Stimulated activated CD4-positive, alpha-beta T cell treated with anti-CD3 and anti-CD28 coated beads, TNF-alpha, amount 100 ng/mL, for 48 hours (primary cell): Measurements from ENCODE around the gene SRPK1.
A peak's percentile ranks its signal among the peaks of the same experiment; 100 is the strongest.
"Not testable (repeated sequence)": the region's sequence is repeated elsewhere in the genome, so short reads cannot be mapped to it uniquely, and the experiment has no call there.

Experiments
- DNase-seq, 3 donors: peaks; one replicate each; pipeline ENCODE4 v3.0.0-alpha.2; 2020; ENCODE audit warnings: low read depth in 3 of 3

Gene SRPK1

DNA sequence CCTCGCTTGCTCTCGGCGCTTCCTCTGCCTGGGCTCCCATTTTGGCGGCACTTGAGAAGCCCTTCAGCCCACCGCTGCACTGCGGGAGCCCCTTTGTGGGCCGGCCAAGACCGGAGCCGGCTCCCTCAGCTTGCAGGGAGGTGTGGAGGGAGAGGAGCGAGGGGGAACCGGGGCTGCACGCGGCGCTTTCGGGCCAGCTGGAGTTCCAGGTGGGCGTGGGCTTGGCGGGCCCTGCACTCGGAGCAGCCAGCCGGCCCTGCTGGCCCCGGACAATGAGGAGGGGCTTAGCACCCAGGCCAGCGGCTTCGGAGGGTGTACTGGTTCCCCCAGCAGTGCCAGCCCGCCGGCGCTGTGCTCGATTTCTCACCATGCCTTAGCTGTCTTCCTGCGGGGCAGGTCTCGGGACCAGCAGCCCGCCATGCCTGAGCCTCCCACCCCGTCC, 10.2 kb upstream of the SRPK1 start:
- no peak for DNase-seq

DNA sequence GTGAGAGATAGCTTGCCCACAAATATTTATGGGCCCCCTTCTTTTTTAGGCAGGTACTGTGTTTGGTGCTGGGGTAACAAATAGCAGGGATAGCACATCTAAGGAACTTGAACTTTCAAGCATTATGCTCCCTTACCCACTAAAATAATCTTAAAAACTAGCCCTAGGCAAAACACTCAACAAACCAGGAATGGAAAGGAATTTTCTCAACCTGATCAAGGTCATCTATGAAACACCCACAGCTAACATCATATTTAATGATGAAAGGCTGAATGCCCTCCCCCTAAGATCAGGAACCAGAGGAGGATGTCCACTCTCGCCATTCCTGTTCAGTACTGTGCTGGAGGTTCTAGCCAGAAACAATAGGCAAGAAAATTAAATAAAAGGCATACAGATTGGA, 8.7 kb upstream of the SRPK1 start:
- DNase-seq = no peak

DNA sequence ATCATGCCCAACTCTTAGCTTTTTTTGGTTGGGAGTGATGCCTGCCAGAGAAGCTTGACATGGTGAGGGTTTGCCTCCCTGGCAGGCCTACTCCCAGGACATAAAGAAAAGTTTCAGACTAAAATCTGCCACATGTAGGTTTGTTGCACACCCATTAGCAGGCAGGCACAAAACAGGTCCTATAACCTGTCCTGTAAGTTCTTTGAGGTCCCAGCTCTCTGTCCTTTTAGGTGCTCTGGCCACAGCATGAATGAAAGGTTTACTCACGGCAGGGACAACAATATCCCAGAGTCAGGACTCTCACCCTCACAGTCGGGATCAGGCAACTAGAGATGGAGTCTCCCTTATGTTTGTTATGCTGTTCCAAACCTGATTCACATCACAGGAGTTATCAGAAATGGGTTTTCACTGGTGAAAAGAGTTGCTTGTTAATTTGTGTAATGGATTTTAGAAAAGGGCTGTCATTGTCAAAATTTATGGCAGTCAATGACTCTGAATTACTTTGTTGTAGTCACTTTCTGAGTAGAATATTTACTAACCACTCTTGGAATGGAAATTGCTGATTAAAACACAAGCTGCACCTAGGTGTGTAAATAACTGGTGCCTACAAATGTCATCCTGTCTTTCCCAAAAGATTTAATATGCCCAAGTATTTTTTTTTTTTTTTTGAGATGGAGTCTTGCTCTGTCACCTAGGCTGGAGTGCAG, 5.8 kb upstream of the SRPK1 start:
- no peak for DNase-seq

DNA sequence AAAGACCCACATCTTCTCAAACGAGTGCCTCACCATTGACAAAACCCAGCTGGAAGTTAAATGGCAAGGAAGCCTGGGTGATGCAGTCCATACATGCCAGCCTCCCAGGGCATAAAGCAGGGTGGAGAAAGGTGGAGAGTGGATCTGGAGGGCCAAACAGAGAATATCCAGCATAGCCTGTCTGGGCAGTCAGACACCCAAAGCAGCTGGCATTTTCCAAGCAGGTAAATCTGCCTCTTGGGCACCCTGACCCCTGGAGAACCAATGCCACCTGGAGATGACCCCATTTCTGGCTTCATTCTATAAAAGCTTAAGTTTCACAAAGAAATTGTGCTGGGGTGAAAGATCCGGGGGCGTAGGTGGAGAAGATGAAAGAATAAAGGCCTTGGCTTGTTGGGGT, 5.1 kb upstream of the SRPK1 start:
- no peak for DNase-seq

DNA sequence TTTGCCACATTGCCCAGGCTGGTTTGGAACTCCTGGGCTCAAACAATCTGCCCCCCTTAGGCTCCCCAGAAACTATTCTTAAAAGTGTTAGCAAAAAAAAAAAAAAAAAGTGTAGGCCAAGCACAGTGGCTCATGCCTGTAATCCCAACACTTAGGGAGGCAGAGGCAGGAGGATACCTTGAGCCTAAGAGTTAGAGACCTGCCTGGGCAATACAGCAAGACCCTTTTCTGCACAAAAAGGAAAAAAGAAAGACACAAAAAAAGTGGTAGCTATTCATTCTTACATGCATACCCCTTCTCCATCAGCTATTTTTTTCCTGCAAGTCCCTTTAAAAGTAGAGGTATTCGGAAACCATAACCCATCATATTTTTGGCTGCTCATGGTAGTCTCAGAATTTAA, 3.2 kb upstream of the SRPK1 start:
- no peak for DNase-seq

DNA sequence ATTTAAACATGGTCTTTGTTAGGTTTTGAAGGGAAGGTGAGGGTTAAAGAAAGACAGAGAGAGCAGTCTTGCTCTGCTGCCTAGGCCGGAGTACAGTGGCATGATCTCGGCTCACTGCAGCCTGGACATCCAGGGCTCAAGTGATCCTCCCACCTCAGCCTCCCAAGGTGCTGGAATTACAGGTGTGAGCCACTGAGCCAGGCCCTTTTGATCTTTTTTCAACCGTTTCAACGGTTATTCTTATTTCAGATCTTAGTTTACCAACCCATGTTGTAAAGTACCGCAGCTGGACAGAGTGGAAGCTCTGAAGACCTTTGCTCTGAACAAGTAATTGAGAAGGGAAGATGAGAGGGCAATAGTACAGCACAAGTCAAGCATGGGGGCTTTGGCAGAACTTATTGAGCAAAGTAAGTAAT, 1.2 kb upstream of the SRPK1 start:
- no peak for DNase-seq

DNA sequence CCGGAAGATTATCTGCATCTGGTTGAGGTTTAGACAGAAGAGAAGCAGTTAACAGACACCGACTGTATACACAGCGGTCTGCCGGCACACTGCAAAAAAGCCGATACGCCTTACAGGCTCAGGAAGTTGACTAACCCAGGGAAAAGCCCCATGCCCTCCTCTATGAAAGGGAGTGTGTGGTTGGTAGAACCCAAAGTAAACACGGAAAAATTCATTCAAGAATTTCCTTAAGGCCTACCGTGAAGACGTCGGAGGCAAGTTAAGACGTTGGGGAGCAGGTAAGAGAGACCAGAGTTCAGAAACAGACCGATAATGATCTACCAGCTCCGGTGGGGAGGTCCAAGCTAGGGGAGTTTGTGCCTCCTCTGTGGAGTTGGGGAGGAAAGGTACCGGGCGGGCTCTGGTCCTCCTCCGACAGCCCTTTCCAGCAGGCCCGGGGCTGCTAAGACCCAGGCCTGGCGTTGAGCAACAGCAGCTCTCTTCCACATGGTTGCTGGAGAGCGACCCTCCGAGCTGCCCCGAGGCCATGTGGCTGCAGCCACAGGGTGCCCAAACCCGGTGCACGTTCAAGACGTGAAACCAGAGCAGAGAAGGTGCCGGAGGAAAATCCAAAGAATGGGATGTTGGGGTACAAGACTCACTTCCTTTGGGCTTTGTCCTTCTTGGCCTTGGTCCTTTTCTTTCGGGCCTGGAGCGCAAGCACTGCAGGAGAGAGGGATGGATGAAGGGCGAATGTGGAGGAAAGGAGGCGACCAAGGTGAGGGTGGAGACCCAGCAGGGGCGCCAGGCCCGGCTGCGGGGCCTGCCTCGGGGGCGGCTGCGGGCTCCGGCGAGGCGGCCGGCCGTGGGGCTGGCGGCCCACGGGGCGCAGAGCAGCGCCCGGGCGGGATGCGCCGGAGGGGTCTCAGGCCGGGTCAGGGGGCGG, 809 bp downstream of the SRPK1 start:
- DNase-seq = peak; percentile 18 to 37 (median 33)

DNA sequence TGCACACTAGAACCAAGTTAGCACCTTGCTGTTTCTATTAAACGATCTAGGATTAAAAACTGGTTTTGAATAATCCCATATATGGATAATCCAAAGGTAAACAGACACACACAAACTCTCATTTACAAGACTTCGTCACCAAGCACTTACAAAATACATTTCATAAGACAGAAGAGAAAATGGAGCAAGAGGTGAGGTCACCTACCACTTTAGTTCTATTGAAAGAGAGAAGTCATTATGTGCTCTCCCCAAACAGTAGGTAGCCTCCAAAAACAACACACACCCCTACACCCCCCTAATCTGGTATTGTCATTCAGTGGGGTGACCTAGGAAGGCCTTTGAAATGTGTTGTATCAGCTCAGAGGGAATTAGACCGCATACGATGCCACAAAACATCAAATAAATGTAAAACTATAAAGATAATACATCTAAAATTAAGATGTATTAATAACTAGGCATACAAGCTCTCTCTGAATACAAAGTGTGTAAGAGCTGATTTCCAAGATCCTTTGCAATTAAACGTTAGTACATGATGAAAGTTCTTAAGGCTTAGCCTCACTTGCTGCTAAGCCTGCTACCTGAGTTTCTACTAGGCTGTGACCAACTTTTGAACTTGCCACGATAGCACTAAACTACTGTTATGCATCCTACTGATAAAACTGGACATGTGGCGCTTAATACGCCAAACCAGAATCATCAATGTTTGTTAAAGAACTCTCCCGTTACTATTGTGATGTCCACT, 1.6 kb downstream of the SRPK1 start:
- no peak for DNase-seq

DNA sequence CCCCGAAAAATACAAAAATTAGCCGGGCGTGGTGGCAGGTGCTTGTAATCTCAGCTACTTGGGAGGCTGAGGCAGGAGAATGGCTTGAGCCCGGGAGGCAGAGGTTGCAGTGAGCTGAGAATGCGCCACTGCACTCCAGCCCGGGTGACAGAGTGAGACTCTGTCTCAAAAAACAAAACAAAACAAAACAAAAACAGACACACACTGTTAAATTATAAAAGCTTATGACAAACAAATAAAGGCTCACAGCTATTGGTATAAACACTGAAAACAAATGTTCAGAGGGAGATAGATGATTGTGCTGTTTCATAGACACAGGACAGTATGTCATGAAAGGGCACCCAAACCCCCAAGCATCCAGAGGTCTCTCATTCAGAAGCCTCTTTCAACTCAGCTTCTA, 4.0 kb downstream of the SRPK1 start:
- DNase-seq = not testable (repeated sequence)

DNA sequence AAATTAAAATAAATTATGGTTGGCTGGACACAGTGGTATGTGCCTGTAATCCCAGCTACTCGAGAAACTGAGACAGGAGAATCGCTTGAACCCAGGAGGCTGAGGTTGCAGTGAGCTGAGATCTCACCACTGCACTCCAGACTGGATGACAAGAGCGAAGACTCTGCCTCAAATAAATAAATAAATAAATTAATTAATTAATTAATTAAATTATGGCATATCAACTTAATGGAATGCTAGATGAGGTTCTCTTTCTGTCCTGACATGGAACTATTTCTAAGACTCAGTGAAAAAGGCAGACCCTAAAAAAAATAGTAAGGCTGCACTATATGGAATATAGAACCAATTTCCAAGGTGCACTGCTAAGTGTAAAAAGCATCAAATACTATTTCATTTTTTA, 4.8 kb downstream of the SRPK1 start:
- DNase-seq = no peak

DNA sequence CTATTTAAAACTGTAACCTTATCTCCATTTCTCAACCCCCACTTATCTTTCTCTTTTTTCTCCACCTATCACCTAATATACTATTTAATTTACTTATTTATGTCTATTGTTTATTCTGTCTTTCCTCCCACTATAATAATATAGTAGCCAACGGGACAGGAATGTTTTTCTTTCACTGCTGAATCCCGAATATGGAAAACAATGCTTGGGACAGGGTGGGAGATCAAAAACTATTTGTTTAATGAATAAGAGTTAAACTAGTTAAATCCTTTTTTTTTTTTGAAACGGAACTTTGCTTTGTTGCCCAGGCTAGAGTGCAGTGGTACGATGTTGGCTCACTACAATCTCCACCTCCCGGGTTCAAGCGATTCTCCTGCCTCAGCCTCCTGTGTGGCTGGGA, 6.4 kb downstream of the SRPK1 start:
- no peak for DNase-seq

DNA sequence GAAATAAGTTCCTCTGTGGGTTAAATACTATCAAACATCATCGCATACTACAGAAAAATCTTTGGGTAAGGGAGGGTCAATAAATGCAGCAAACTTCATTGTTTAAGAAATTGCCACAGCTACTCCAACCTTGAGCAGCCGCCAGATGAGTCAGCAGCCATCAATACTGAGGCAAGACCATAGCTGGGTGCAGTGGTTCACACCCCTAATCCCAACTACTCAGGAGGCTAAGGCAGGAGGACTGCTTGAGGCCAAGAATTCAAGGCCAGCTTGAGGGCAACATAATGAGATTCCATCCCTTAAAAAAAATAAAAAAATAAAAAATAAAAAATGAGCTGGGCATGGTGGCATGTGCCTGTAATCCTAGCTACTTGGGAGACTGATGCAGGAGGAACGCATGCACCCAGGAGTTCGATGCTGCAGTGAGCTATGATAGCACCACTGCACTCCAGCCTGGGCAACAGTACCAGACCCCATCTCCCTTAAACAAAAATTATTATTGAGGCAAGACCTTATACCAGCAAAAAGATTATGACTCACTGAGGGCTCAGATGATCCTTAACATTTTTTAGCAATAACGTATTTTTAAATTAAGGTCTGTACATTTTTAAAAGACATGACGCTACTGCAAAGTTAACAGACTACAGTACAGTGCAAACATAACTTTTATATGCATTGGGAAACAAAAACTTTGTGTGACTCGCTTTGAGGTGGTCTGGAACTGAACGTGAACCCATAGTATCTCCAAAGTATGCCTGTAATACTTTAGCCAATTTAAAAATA, 8.8 kb downstream of the SRPK1 start:
- no peak for DNase-seq

DNA sequence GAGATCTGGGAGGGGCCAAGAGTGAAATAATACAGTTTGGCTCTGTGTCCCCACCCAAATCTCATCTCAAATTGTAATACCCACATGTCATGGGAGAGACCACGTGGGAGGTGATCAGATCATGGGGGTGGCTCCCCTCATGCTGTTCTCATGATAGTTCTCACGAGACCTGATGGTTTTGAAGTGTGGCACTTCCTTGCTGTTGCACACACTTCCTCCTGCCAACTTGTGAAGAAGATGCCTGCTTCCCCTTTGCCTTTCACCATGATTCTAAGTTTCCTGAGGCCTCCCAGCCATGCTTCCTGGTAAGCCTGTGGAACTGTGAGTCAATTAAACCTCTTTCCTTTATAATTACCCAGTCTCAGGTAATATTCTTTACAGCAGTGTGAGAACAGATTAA, 11.3 kb downstream of the SRPK1 start:
- DNase-seq = not testable (repeated sequence)

DNA sequence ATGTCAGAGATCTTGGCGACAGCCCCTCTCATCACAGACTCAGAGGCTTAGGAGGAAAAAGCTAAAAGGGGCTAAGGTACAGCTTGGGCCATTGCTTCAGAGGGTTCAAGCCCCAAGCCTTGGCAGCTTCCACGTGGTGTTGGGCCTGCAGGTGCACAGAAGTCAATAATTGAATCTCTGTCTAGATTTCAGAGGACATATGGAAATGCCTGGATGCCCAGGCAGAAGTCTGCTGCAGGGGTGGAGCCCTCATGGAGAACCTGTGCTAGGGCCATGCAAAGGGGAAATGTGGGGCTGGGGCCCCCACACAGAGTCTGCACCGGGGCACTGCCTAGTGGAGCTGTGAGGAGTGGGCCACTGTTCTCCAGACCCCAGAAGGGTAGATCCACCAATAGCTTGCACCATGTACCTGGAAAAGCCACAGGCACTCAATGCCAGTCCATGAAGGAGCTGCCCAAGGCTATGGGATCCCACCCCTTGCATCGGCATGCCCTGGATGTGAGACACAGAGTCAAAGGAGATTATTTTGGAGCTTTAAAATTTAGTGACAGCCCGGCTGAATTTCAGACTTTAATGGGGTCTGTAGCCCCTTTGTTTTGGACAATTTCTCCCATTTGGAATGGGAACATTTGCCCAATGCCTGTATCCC, 12.0 kb downstream of the SRPK1 start:
- DNase-seq = not testable (repeated sequence)

DNA sequence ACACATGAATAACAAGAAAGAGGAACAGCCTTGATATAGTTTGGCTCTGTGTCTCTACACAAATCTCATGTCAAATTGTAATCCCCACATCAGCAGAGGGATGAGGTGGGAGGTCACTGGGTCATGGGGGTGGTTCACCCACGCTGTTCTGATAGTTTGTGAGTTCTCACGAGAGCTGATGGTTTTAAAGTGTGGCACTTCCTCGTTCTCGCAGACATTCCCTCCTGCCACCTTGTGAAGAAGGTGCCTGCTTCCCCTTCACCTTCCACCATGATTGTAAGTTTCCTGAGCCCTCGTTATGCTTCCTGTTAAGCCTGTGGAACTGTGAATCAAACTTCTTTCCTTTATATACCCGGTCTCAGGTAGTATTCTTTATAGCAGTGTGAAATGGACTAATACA, 13.1 kb downstream of the SRPK1 start:
- DNase-seq = no peak

DNA sequence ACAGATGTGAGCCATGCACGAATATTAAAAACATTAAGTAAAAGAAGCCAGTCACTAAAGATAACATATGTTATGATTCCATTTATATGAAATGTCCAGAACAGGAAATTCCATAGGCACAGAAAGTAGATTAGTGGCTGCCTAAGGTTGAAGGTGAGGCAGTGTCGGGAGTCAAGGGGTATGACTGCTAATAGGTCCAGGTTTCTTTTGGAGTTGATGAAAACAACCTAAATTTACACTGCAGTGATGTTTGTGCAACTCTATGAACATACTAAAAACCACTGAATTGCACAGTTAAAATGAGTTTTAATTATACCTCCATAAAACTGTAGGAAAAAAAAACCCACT, 14.4 kb downstream of the SRPK1 start:
- no peak for DNase-seq

DNA sequence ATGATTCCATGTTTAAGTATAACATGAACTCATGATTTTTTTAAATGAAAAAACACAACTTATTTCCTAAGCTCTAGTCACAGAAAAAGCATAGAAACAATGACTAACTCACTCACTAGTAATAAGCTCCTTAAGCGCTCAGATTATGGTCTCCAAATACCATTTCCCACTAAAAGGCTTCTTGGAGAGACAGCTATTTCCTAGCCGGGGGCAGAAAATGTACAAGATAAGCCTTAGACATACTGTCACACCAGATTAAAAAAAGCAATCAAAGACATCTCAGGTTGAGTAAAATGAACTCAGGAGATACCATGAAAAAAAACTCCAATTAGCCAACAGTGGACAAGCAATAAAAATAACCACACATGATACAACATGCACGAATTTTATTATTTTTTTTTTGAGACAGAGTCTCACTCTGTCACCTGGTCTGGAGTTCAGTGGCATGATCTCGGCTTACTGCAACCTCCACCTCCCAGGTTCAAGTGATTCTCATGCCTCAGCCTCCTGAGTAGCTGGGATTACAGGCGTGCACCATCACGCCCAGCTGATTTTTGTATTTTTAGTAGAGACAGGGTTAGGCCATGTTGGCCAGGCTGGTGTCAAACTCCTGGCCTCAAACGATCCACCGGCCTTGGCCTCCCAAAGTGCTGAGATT, 14.9 kb downstream of the SRPK1 start:
- no peak for DNase-seq

DNA sequence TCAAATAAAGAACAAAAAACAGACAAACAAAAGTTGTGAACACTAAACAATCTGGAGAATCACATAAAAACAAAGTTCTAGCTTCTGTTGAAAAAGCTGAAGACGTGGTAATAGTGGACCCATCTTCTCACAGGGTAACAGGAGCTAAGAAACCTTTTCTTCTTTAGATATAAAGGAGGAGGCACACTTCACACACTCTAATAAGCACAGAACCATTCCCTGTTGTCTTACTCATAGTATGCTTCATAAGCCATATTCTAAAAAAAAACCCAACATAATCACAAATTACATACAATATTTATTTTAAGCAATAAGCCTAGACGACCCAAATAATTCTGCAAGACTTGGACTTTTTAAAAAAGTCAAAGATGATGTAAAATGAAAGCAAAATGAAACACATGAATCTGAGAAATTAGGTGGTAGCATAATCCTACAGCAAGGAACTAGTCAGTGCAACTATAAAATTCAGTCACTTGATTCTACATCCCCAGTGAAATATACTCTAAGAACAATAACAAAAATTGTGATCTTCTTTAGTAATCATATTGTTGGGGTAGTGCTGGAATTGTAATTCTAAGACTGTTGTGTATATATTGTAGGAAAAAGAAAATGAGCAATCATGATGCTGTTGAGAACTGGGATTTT, 15.6 kb downstream of the SRPK1 start:
- DNase-seq = no peak

DNA sequence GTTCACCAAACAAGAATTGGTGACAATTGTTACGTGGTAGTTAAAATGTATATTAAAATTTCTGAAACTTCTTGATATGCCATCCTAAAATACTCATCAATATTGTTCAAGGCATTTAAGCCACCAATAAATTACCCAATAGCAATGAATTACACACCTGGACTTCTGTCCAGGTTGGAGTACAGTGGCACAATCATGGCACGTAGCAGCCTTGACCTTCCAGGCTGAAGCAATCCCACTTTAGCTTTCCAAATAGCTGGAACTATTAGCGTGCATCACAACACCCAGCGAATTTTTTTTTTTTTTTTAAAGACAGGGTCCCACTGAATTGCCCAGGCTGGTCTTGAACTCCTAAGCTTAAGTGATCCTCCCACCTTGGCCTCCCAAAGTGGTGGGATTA, 17.2 kb downstream of the SRPK1 start:
- no peak for DNase-seq

DNA sequence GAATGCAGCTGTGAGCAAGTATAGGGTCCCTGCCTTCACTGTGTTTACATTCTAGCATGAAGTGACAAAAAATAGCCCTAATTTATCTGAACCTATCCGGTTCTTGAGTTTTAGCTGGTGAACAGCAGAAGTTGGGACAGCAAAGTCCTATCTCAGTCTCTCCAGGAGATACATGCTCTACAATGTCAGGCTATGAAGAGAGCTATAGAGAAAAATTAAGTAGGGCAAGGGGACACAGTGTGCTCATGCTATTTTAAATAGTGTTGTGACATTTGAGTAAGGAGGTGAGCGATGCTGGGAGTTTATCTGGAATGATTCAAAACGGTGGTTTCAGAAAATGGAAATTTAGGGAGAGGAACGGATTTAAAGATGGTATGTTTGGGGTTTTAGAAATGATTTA, 20.4 kb downstream of the SRPK1 start:
- DNase-seq = no peak
